SK-N-SH treated with all-trans-retinoic acid at 6 μM for 48 hours (cell line): Measurements from ENCODE around the gene NYAP1.

Experiments used
- GLIS3 ChIP-seq: fragments of 250-450 bp; sonication (Bioruptor Pico); IDR thresholded peaks from 2 replicates; pipeline ENCODE4 v1.5.0; 2020; ENCODE audit warnings: mild to moderate bottlenecking, moderate library complexity
- ZFP30 ChIP-seq: fragments of 450-650 bp; formaldehyde crosslinking; IDR thresholded peaks from 2 replicates; pipeline ENCODE4 v1.5.0; 2022; ENCODE audit warnings: mild to moderate bottlenecking, moderate library complexity
- ZNF565 ChIP-seq: fragments of 450-650 bp; formaldehyde crosslinking; conservative IDR thresholded peaks from 2 replicates; pipeline ENCODE4 v1.5.0; 2020; ENCODE audit warnings: low read depth, mild to moderate bottlenecking, moderate library complexity
- ZNF8 ChIP-seq: fragments of 450-650 bp; formaldehyde crosslinking; IDR thresholded peaks from 2 replicates; pipeline ENCODE4 v1.5.0; 2020; ENCODE audit warnings: mild to moderate bottlenecking, moderate library complexity
- TF ChIP-seq, protein P1 (sequence below): fragments of 250-450 bp; sonication (Bioruptor Pico); IDR thresholded peaks from 2 replicates; pipeline ENCODE4 v1.8.0; 2020; ENCODE audit warnings: mild to moderate bottlenecking, moderate library complexity, borderline replicate concordance
- TF ChIP-seq, protein P2 (sequence below): fragments of 250-450 bp; sonication (Bioruptor Pico); IDR thresholded peaks from 2 replicates; pipeline ENCODE4 v1.5.1; 2021; ENCODE audit warnings: mild to moderate bottlenecking, moderate library complexity

DNA sequence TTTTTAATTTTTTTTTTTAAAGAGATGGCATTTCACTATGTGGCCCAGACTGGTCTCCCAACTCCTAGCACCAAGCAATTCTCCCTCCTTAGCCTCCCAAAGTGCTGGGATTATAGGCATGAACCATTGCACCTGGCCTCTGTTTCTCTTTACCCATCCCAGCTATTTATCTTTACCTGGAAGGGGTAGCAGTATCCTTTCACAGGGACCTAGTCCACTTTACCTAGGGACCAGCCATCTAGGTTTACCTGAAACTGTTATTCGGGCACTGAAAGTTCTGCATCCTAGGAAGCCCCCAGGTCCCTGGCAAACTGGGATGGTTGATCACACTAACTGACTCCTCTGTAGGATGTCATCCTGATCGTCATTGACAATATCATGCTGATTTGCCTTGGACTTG is 33.6 kb downstream of the NYAP1 start:
- no peak for TF ChIP-seq GLIS3 (CRISPR knock-in tag)
- TF ChIP-seq, protein P1, sequence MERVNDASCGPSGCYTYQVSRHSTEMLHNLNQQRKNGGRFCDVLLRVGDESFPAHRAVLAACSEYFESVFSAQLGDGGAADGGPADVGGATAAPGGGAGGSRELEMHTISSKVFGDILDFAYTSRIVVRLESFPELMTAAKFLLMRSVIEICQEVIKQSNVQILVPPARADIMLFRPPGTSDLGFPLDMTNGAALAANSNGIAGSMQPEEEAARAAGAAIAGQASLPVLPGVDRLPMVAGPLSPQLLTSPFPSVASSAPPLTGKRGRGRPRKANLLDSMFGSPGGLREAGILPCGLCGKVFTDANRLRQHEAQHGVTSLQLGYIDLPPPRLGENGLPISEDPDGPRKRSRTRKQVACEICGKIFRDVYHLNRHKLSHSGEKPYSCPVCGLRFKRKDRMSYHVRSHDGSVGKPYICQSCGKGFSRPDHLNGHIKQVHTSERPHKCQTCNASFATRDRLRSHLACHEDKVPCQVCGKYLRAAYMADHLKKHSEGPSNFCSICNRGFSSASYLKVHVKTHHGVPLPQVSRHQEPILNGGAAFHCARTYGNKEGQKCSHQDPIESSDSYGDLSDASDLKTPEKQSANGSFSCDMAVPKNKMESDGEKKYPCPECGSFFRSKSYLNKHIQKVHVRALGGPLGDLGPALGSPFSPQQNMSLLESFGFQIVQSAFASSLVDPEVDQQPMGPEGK (CRISPR knock-in tag), result no peak
- no peak for TF ChIP-seq ZNF565 (CRISPR knock-in tag)
- TF ChIP-seq, protein P2, sequence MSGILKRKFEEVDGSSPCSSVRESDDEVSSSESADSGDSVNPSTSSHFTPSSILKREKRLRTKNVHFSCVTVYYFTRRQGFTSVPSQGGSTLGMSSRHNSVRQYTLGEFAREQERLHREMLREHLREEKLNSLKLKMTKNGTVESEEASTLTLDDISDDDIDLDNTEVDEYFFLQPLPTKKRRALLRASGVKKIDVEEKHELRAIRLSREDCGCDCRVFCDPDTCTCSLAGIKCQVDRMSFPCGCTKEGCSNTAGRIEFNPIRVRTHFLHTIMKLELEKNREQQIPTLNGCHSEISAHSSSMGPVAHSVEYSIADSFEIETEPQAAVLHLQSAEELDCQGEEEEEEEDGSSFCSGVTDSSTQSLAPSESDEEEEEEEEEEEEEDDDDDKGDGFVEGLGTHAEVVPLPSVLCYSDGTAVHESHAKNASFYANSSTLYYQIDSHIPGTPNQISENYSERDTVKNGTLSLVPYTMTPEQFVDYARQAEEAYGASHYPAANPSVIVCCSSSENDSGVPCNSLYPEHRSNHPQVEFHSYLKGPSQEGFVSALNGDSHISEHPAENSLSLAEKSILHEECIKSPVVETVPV (CRISPR knock-in tag), result no peak
- no peak for TF ChIP-seq ZFP30
- TF ChIP-seq ZNF8 (CRISPR knock-in tag), result no peak
